Stimulated activated naive CD8-positive, alpha-beta T cell treated with anti-CD3 and anti-CD28 coated beads, Interleukin-15, Interleukin-2, amounts not matched to agents 100 U/mL and 50 U/mL, for 24 hours (primary cell): ENCODE results near the gene MSRB1.
"Not testable (repeated sequence)": the region's sequence is repeated elsewhere in the genome, so short reads cannot be mapped to it uniquely, and the experiment has no call there.

Experiments used
- ATAC-seq: fragments of 150-1000 bp; cut with Tn5 transposase; one replicate; pipeline ENCODE4 v1.10.0; 2021
- DNase-seq: peaks from one replicate; pipeline ENCODE4 v3.0.0; 2021

Gene MSRB1

DNA sequence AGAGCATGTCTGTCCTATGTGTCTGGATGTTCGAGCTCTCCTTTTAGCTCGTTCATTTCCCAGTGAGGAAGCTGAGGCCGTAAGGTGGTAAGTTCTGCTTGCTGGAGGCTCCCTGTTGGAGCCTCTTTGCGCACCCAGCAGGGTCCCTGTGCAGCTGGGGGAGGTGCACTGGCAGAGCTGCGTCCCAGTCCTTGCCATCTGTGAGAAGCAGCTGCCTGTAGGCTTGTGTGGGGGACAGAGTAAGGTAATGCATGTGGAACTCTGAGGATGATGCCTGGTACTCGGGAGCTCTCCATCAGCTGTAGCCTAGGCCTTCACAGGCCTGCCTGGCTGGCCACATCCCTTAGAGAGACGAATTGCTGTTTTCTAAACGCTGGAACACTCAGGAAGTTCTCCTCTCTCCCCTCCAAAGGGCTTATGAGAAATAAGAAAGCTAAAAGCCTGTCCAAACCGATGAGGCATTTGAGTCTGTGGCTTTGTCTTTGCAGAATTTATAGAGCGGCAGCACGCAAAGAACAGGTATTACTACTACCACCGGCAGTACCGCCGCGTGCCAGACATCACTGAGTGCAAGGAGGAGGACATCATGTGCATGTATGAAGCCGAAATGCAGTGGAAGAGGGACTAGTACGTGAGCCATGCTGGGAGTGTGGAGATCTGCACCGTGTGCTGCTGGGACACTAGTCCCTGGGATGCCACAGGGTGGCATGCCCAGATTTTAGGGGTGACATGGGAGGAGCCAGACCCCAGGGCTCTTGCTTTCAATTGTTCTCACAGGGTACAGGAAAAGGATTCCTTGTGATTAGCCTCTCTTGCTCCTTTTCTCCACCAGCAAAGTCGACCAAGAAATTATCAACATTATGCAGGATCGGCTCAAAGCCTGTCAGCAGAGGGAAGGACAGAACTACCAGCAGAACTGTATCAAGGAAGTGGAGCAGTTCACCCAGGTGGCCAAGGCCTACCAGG is 17.9 kb upstream of the MSRB1 start:
- DNase-seq (peak; percentile 67), ATAC-seq (peak; percentile 21)

DNA sequence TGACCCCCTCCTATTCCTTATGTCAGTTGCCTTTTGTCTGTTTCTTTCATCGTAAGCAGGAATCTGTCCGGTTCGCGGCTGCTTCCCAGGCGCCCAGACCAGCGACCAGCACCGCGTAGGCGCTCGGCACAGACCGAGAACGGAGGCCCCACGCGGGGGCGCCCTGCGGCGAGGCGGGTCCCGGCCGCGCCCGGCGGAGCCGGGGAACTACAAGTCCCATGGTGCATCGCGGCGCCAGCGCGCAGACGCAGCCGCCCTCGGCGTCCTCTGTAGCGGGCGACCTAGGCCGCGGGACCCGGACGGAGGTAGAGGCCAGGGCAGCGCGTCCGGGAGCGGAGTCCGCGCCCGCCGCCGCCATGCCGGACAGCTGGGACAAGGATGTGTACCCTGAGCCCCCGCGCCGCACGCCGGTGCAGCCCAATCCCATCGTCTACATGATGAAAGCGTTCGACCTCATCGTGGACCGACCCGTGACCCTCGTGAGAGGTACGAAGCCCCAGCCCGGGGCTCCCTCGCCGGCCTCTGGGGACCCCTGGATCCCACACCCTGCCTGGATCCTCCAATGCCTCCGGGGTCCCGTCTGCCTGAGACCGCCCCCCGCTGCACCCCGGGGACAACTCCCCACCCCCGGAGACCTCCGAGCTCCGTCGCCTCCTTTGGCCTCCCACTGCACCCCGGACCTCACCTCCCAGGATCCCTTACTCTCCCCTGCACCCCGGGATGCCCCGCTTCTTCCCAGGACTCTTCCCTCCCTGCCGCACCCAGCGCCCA is 16.5 kb upstream of the MSRB1 start, which contains the start of gene NDUFB10:
Gene NDUFB10, plus strand, starts transcription at position 270 of the 771 bp plus-strand sequence. Its CDS starts 87 bp downstream, at position 357.
- peak; percentile 75 for ATAC-seq
- peak; percentile 97 for DNase-seq

DNA sequence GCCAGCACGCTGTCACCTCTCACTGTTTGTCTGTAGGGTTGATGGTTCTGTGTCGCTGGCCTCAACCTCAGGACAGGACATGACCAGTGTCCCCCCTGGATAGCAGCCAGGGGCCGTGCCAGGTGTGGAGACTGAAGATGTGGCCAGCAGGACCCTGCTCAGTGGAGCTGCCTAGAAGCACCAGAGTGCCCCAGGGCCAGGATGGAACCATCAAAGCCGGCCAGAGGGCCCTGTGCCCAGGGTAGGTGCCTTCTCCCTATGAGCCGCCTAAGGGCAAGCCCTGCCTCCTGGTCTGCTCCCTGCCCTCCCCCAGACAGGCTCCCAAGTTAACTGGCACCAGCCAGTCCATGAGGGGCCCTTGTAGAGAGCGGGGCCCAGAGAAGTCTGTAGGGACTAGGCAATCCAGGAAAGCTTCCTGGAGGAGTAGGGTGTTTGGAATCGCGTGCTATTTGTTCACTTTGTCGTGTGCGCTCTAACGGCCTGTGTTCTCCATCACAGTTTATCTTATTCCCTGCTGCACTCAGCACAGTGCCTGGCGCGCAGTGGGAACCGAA is 15.8 kb upstream of the MSRB1 start:
- DNase-seq (no peak), ATAC-seq (no peak)

DNA sequence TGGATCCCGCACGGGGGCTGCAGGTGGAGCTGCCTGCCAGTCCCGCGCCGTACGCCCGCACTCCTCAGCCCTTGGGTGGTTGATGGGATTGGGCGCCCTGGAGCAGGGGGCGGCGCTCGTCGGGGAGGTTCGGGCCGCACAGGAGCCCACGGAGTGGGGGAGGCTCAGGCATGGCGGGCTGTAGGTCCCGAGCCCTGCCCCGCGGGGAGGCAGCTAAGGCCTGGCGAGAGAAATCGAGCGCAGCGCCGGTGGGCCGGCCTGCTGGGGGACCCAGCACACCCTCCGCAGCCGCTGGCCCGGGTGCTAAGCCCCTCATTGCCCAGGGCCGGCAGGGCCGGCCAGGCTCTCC is 15.1 kb upstream of the MSRB1 start:
- DNase-seq, ATAC-seq: not testable (repeated sequence)

DNA sequence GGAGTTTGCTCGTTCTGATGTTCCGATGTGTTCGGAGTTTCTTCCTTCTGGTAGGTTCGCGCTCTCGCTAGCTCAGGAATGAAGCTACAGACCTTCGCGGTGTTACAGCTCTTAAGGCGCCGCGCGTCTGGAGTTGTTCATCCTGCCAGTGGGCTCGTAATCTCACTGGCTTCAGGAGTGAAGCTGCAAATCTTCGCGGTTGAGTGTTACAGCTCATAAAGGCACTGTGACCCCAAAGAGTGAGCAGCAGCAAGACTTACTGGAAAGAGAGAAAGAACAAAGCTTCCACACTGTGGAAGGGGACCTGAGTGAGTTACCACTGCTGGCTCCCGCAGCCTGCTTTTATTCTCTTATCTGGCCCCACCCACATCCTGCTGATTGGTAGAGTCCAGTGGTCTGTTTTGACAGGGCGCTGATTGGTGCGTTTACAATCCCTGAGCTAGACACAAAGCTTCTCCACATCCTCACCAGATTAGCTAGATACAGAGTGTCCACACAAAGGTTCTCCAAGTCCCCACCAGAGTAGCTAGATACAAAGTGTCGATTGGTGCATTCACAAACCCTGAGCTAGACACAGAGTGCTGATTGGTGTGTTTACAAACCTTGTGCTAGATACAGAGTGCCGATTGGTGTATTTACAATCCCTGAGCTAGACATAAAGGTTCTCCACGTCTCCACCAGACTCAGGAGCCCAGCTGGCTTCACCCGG is 14.6 kb upstream of the MSRB1 start:
- not testable (repeated sequence) for DNase-seq, ATAC-seq

DNA sequence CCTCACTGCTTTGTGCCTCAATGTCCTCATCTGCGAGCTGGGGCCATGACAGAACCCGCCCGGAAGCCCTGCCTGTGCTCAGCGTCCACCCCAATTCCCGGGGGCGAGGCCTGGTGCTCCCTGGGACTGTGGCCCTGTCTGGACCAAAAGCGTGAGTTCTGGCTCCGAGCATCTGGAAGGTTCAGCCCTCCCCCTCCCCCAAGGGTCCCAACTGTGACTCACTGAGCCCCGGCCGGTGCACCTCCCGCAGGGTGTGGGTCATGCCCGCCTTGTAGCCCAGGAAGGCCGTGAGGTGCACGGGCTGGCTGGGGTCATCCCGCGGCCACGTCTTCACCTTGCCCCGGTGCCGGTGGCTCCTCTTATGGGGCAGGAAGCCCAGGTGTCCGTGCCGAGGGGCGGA is 10.7 kb upstream of the MSRB1 start:
- ATAC-seq (no peak), DNase-seq (no peak)

DNA sequence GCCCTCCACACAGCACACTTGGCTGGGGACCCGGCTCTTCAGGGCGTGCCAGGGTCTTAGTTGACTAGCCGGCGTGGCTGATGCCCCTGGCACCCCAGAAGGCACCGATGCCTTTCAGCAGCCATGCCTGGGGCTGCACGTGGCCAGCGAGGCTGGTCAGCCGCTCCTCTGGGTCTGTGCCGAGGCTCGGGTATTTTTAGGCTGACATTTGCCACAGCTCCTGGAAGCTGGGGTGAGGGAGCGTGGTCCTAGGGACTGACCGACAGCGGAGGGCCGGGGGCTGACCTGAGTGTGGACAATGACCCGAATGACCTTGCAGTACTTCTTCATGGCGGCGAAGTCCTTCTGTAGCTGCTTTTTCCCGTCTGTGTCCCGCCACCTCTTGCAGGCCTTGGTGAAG is 7.6 kb upstream of the MSRB1 start:
- no peak for ATAC-seq
- no peak for DNase-seq

DNA sequence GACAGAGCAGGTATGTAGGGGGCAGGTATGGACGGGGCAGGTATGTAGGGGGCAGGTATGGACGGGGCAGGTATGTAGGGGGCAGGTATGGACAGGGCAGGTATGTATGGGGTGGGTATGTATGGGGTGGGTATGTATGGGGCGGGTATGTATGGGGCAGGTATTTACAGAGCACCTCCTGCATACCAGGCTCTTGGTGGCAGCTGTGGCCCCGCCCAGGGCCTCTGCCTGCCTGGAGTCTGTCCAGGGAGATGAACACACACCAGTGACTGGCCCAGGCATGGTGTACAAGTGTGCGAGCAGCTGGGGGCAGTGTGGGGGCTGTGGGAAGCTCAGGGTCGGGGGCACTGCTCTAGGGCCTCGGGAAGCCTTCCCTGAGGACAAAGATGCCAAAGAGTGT is 7.0 kb upstream of the MSRB1 start:
- DNase-seq (no peak), ATAC-seq (no peak)

DNA sequence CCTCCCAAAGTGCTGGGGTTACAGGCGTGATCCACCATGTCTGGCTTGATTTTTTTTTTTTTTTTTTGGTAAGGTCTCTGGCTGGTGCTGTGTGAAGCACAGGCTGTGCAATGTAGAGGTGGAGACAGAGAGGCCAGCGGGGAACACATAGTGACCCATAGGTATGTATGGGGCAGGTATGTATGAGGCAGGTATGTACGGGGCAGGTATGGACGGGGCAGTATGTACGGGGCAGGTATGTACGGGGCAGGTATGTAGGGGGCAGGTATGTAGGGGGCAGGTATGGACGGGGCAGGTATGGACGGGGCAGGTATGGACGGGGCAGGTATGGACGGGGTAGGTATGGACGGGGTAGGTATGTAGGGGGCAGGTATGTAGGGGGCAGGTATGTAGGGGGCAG is 6.5 kb upstream of the MSRB1 start:
- DNase-seq, result no peak
- no peak for ATAC-seq

DNA sequence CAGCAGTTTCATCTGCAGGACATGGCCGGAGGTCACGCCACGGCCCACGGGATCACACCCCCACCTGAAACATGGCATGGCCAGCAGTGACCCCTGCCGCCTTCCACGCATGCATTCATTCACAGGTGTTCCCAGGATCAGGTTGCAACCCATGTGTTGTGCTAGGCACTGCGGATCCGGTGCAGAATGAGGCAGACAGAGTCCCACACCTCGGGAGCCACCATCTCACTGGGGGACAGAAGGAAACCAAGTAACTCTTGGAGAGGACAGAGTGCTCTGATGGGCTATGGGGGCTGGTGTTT is 4.3 kb upstream of the MSRB1 start:
- DNase-seq, result no peak
- ATAC-seq, result no peak

DNA sequence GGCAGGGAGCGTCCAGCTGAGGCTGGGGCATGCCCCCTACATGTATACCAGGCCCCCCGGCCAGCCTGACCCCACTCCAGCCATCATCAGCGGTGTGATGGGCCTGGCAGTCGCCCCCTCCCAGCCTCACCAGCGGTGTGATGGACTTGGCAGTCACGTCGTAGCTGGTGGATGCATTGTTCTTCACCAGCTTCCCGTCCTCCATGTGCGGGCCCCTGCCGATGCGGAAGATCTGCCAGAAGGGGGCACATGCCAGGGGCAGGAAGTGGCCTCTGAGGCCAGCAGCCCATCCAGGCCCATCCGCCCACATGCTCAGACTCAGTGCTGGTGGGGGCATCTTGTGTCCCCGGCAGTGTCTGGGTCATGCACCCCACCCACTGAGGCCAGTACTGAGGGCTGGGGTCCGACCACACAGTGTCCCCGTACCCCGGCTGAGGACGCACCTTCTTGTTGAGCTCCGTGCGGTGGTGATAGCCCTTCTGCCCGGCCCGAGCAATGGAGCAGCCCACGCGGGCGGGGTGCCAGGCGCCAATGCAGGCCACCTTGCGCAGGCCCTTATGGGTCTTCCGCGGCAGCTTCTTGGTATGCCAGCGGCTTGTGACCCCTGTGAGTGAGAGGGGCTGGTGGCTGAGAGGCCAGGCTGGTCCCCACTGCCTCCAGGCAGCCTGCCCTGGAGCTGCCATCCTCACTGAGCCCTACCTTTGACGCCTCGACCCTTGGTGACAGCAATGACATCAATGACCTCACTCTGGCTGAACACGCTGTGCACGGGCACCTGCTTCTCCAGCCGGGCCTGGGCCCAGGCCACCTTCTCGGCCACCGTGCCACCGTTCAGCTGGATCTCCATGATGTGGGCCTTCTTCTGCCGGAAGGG is 3.7 kb upstream of the MSRB1 start:
- DNase-seq, result no peak
- ATAC-seq, result no peak

DNA sequence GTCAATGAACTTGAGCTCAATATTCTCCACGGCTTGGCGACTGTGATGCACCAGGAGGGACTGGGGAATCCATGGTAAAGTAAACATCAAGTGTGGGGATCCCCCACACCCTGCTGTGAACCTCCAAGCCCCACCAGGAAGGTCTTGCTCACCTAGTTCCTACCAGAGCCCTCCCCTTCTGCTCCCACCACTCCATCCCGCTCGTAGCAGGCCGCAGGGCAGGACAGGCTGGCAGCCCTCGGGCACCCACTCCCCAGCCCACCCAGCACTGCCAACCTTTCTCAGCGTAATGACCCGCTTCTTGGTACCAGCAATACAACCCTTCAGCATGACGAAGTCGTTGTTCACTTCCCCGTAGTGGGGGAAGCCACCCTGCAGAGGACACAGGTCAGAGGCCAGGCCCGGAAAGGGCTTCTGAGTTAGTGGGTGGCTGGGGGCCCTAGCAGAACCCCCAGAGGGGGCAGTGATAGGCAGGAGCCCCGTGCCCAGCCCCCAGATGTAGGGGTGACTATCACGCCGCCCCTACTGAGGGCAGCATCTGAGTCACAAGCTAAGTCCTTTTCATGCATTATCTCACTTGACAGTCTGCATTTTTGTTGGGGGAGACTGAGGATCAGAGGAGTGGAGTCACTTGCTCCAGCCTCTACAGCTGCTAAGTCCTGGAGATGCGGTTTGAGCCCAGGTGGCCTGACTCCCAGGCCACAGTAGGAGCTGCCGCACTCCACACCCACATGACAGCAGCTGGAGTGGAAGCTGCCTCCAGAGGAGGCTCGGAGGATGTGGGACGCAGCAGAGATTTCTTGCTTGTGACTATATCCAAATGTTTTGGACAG is 2.8 kb upstream of the MSRB1 start:
- ATAC-seq (no peak), DNase-seq (no peak)

DNA sequence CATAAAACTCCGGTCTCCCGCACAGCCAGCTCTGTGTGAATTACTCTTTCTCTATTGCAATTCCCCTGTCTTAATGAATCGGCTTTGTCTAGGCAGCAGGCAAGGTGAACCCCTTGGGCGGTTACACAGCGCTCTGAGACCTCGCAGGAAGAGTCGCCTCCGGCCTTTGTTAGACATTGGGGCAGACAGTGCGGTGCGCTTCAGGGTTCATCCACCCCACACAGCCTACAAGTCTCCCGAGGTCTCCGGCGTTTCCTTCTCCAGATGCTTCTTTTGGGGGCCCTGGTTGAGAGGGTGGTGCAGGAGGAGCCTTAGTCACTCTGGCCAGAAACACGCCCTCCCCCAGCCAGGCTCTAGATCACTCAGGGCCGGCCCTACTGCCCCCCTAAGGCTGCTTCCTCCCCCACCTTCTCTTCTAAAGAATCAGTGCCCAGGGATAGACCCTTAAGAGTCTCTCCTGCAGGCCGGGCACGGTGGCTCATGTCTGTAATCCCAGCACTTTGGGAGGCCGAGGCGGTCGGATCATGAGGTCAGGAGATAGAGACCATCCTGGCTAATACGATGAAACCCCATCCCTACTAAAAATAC is 1.7 kb upstream of the MSRB1 start:
- ATAC-seq, result no peak
- DNase-seq, result no peak

DNA sequence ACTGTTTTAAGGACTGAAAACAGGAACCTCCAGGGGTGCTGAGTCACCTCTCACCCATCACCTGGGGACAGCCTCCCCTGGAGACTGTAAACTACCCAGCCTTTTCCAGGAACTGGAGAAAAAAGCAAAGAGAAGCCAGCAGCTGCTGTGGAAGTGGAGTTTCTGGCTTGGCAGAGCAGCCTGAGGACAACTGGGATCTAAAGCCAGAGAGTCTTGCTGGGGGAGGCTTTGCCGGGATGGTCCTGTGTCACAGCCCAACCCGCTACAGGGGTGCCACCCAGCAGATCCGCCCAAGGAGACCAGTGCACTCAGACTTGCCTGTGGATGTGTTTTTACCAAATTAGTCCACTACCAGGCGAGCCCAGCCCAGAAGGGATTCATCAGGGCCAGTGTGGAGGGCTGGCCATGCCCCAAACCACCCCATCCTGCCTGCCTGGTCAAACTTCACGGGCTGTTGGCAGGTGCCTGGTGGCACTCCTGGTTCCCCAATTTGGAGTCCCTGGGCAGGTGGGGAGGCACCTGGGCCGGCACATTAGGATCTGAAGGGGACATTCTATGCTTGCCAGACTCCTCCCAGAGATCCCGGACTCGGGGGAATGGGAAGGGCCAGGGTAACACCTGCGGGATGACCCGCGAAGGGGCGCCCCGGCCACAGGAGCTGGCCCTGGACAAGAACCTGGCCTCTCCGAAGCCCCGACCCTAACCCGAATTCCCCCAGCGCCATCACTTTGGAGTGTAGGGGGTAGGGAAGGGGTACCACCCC is 771 bp downstream of the MSRB1 start:
- DNase-seq (no peak), ATAC-seq (no peak)

DNA sequence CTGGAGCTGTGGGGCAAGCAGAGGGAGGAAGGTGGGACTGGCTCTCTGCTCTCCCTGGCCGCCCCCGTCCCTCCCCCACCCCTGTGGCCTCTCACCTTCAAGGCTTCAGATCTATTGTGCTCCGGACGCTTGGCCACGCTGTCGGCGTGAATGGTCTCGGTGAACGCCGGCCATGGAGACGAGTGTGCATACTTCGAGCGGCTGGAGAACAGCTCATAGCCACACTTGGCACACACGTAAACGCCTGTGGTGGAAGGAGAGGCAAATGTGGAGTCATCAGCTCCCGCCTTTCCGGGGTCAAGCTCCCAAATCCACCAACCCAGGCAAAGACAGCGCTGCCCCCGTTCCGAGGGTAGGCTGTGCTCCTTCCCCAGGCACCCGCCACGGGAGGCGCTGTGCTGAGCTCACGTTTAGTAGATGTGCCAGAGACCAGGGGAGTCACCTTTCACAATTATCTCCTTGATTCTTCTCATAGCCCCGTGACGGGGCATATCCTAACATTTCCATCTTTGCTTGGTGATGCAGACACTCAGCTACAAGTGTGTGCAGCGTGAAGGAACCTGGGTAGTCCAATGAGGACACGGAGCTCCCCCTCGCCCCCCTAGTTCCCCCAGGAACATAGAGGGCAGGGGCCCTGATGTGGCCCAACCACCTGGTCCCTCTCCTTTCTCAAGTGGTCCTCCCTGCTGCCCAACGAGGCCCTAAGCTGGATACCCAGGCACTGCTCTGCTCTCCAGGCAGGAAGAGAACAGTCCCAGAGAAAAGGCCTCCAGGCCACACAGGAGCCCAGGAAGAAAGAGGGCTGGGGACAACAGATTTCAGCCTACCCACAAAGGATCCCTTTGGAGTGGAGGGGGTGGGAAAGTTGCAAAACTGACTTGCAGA is 1.6 kb downstream of the MSRB1 start:
- ATAC-seq (no peak), DNase-seq (no peak)

DNA sequence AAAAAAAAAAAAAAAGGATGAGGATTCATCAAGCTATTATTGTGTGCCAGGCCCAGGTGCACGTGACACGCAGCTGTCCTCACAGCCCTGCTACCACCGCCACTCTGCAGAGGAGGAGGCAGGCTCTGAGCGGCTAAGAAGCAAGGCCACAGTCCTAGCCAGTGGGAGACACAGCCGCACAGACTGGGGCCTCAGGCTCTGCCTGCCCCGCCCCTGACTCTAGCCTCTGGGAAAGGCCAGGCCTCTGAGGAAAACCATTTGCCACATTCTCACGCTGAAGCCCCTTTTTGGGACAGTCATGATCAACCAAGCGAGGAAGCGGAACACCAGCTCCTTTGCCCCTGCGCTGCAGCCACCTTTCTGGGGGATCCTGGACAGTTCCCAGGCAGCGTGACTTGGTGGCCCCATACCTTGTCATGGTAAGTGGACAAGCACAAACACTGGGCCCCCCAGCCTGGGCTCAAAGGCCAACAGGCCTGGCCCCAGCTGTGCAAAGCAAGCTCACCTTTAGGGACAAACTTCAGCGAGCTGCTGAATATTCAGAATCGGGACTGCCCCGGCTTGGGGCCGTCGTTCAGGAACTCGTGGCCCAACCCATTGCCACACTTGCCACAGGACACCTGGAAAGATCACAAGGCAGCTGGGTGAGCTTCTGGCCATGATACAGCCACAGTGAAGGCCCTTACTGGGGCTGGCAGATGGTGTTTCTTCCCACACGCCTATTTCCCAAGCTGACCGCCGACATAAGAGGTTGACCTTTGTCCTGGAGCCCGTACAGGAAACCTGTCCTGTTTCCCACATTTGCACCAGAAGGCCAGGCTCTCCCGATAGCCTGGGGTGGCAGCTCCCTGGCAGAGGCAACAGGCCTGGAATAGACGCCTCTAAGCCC is 2.5 kb downstream of the MSRB1 start:
- DNase-seq (no peak), ATAC-seq (no peak)

DNA sequence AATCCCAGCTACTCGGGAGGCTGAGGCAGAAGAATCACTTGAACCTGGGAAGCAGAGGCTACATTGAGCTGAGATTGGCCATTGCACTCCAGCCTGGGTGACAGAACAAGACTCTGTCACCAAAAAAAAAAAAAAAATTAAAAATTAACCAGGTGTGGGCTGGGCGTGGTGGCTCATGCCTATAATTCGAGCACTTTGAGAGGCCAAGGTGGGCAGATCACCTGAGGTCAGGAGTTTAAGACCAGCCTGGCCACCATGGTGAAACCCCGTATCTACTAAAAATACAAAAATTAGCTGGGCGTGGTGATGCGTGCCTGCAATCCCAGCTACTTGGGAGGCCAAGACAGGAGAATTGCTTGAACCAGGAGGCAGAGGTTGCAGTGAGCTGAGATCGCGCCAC is 3.2 kb downstream of the MSRB1 start:
- DNase-seq, ATAC-seq: not testable (repeated sequence)
